ENCODE data around the gene CSK.
A peak's percentile ranks its signal among the peaks of the same experiment; 100 is the strongest.

The CSK gene

DNA sequence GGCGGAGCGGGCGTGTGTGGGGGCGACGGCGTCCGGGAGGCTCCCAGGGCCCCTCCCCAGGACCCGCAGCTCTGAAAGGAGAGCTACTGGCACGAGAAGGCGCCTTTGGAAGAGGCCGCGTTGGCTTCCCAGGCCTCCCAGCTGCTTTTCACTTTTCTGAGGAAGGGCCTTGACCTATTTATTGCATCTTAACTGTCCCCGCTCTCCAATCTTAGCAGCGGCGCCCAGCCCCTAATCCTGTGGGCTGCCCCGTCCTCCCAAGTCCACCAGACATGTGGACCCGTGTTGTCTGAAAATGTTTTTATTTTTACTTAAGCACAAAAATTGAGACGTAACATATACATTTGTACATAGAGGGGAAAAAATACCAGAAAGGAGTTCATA, 61.6 kb downstream of the CSK start:
- no peak for DNase-seq (ENCODE audit: low read depth)

DNA sequence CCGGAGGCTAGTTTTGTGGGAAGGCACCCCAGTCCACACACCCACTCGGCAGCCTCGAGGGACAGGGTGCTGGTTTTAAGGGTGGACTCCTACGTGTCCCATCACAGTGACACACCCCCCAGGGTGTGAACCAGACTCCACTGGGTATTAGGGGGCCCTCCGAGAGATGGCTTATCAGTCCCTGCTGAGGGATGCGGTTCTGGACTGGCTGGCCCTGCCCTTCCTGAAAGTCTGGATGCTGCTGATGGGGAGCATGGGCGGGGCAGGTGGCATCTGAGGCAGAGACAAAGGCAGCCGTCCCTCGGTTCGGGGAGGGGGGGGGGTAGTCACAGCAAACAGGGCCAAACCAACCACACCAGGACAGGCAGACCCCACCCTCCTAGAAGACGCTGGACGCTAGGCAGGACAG, 62.0 kb downstream of the CSK start:
- no peak for DNase-seq (ENCODE audit: low read depth)

DNA sequence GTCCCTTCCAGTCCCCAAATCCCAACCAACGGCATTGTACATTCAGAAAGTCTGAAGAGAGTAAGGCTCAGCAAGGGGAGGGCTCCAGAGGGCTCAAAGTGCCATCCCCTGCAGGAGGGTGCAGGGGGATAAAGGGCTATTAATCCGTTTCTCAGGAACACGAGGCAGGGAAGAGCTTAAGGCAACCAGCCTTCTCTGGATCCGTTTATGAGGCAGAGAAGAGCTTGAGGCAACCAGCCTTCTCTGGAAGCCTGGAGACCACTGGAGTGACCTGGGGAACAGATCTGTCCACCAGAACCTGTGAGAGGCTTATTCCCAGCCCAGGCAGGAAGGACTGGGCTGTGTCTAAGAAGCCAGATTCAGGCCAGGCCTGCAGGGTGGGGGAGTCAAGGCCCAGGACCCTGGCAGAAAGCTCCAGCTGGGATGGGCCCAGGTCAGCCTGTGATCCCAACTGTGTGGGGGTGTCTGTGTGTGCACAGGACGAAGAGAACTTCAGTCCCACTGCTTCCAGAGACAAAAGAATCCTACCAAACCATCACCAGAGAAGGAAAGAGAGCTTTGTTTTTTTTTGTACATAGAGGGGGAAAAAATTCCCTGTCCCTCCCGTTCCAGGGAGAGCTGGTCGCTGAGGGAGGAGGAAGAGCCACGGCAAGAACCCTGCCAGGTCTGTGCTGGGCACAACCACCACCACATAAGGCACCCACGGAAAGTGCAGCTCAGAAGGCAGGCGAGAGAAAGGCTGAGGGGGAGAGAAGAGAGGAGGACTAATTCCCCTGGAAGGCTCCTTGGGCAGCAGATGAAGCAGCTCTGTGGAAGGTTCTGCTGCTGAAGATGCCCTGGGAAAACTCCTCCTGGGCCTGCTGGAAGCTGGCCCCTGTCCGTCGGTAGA, 62.7 kb downstream of the CSK start:
- no peak for DNase-seq (ENCODE audit: low read depth)

DNA sequence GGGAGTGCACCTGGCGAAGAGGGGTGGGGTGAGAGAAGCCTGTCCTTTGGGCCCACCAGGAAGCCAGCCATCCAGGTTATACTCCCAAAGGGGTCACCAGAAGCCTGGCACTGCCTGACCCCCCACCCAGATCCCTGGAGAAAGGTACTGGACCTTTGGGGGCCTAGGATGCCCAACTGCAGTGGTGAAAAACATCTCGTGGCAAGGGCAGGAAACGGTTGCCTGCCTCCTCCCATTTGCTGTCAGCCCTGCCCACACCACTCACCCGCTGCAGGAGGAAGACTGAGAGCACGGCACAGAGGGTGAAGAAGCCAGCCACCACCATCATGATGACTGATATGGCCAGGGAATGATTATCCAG, 63.3 kb downstream of the CSK start:
- peak; percentile 30 for DNase-seq (ENCODE audit: low read depth)

DNA sequence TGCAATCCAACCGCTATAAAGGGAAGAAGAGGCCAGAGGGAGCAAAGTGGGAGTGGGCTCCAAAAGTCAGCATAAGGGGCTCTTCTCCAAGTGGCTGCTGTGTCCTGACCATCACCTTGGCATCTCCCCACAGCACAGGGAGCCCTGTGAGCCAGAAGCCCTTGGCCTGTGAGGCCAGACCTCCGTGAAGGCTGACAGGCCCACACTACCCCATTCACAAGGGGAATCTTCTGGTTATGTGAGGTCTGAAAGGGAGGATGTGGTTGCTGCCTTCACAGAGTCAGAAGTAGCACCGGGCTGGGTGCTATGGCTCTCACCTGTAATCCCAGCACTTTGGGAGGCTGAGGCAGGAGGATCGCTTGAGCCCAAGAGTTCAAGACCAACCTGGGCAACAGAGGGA, 63.7 kb downstream of the CSK start:
- DNase-seq (ENCODE audit: low read depth) = no peak

DNA sequence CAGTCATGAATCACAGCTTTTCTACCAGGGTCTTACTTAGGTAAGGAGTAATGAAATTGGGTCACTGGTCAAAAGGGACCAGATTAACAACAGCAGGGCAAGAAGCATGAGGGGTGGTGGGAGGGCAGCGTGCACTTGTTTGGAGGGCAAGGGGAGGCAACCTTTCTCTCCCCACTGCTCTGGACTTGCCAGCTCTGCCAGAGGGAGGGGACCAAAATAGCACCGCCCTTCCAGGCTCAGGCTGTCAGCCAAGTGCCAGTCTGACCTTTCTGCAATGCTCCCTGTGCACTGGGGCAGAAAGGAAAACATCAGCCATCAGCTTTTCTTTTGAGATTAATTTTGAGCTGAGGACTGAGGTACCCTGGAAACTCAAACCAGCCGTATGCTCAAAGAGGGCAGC, 65.6 kb downstream of the CSK start:
- DNase-seq (ENCODE audit: low read depth) = no peak

DNA sequence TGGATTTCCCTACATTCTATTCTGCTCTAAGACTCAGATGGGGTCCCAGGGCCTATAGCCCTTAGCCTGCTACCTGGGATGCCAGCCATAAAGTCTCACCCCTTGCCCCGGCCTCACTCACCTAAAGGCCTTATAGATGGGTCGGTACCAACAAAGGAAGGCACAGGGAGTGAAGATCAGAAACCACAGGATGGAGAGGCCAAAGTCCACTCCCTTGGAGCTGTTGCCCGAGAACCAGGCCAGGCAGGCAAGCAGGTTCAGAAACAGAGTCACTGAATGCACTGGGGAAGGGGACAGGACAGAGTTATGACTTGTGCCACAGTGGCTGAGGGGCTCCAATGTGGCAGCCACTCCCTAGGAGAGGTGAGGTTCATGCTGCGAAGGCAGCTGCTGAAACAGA, 68.5 kb downstream of the CSK start:
- DNase-seq (ENCODE audit: low read depth) = no peak

DNA sequence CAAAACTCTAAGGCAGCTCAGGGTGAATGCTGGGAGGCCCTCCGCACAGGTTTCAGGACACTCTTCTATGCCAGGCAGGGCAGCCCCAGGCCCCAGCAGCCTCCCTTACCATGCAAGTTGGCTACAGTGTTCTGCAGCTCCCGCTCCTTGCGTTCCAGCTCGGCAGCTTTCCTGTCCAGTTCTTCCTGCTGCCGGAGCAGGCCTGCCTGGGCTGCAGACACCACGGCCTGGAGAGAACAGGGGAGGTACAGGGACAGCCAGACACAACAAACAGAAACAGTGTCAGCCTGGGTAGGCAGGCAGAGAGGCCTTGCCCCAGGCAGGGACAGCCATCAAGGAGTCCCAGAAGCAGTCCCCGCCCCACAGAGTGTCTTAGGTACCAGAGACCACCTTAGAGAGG, 70.1 kb downstream of the CSK start:
- no peak for DNase-seq (ENCODE audit: low read depth)
